HG02943 (cell line): ENCODE measurements around the gene AKT1S1.
A peak's percentile ranks its signal among the peaks of the same experiment; 100 is the strongest.
"Not testable (repeated sequence)": the region's sequence is repeated elsewhere in the genome, so short reads cannot be mapped to it uniquely, and the experiment has no call there.

Experiments
- ATAC-seq: cut with Tn5 transposase; IDR thresholded peaks from one replicate; pipeline ENCODE4 v1.9.1; 2021; ENCODE audit warnings: mild to moderate bottlenecking, low read depth, moderate library complexity; ENCODE audit not compliant: unreplicated experiment

The AKT1S1 gene

GRCh38 chr19:49877020-49877878, at the start of gene AKT1S1, which contains the start of gene TBC1D17:
Gene AKT1S1, minus strand, starts transcription at chr19:49877355. Its CDS starts 4,060 bp downstream, at chr19:49873295.
Gene TBC1D17, plus strand, starts transcription at chr19:49877702. Its CDS starts 22 bp downstream, at chr19:49877724.
- ATAC-seq: peak; percentile 56

- ATAC-seq: no peak
Measured at GRCh38 chr19:49926515-49926914, 49.4 kb upstream of the AKT1S1 start.

GRCh38 chr19:49925486-49925885, 48.3 kb upstream of the AKT1S1 start:
- ATAC-seq: no peak

- ATAC-seq: not testable (repeated sequence)
Measured at GRCh38 chr19:49924881-49925210, 47.7 kb upstream of the AKT1S1 start.

- no peak for ATAC-seq
Measured at GRCh38 chr19:49924004-49924880, 47.1 kb upstream of the AKT1S1 start.

GRCh38 chr19:49923055-49924003, 46.2 kb upstream of the AKT1S1 start:
- no peak for ATAC-seq

GRCh38 chr19:49921871-49922795, 45.0 kb upstream of the AKT1S1 start:
- no peak for ATAC-seq

GRCh38 chr19:49920624-49921363, 43.6 kb upstream of the AKT1S1 start:
- no peak for ATAC-seq

GRCh38 chr19:49918089-49918488, 40.9 kb upstream of the AKT1S1 start:
- ATAC-seq: no peak

GRCh38 chr19:49916839-49917733, 39.9 kb upstream of the AKT1S1 start:
- ATAC-seq: no peak

GRCh38 chr19:49915271-49915670, 38.1 kb upstream of the AKT1S1 start:
- no peak for ATAC-seq

GRCh38 chr19:49913720-49914119, 36.6 kb upstream of the AKT1S1 start:
- ATAC-seq: no peak

GRCh38 chr19:49912965-49913685, 36.0 kb upstream of the AKT1S1 start:
- no peak for ATAC-seq

- no peak for ATAC-seq
Measured at GRCh38 chr19:49911381-49912145, 34.4 kb upstream of the AKT1S1 start.

GRCh38 chr19:49910179-49910578, 33.0 kb upstream of the AKT1S1 start:
- no peak for ATAC-seq
